ENCODE measurements around the gene WRNIP1.

The WRNIP1 gene

DNA sequence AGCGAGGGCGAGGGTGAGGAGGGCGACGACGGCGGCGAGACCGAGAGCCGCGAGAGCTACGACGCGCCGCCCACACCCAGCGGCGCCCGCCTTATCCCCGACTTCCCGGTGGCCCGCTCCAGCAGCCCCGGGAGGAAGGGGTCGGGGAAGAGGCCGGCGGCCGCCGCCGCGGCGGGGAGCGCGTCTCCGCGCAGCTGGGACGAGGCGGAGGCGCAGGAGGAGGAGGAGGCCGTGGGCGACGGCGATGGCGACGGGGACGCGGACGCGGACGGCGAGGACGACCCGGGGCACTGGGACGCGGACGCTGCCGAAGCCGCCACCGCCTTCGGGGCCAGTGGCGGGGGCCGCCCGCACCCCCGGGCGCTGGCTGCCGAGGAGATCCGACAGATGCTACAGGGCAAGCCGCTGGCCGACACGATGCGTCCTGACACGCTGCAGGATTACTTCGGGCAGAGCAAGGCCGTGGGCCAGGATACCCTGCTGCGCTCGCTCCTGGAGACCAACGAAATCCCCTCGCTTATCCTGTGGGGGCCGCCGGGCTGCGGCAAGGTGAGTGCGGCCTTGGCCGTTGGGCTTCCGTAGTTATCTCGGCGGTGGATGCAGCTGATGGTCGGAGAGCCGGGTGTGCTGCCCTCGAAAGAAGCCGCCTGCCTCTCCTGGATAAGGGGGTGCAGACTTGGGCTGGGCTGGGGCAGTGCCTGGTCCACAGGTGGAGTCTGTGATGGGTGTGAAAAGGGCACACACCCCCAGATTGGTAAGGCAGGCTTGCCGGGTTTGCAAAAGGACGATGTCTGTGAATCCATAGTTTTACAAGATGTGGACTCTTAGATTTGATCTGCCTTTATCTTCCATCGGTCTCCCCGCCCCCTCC lies 938 bp downstream of the WRNIP1 start:
- ChIA-PET CTCF (interaction anchor here (0.6 to 13.8 kb wide), 16 partner anchors 8 to 1169 kb away, joined by 3 to 189 read pairs (median 3); partner anchors contain the start of gene MYLK4), POLR2A (interaction anchor here (0.5 to 1.4 kb wide), 4 partner anchors 8 to 1141 kb away, joined by 3 to 6 read pairs (median 4); no protein-coding TSS in a partner anchor)
- DNase-seq (ENCODE audit: low read depth, low spot score) = no peak
- peak overlapping the region; percentile 83 for H3K4me3 ChIP-seq (ENCODE audit: low read depth, low read length)
- TF ChIP-seq, protein P1, sequence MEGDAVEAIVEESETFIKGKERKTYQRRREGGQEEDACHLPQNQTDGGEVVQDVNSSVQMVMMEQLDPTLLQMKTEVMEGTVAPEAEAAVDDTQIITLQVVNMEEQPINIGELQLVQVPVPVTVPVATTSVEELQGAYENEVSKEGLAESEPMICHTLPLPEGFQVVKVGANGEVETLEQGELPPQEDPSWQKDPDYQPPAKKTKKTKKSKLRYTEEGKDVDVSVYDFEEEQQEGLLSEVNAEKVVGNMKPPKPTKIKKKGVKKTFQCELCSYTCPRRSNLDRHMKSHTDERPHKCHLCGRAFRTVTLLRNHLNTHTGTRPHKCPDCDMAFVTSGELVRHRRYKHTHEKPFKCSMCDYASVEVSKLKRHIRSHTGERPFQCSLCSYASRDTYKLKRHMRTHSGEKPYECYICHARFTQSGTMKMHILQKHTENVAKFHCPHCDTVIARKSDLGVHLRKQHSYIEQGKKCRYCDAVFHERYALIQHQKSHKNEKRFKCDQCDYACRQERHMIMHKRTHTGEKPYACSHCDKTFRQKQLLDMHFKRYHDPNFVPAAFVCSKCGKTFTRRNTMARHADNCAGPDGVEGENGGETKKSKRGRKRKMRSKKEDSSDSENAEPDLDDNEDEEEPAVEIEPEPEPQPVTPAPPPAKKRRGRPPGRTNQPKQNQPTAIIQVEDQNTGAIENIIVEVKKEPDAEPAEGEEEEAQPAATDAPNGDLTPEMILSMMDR (IDR thresholded peaks at IDR 0.05; ENCODE audit: insufficient read depth, low read length, missing control alignments) = no peak

GRCh38 chr6:2766767-2767656 lies 1.8 kb downstream of the WRNIP1 start:
- DNase-seq (ENCODE audit: low read depth, low spot score) = no peak
- ChIA-PET POLR2A (no interaction called here), CTCF (interaction anchor here (0.6 to 13.8 kb wide), 12 partner anchors 9 to 1170 kb away, joined by 3 to 189 read pairs (median 4); partner anchors contain the start of gene MYLK4)
- peak overlapping the region; percentile 83 for H3K4me3 ChIP-seq (ENCODE audit: low read depth, low read length)
- TF ChIP-seq, protein P1 (IDR thresholded peaks at IDR 0.05; ENCODE audit: insufficient read depth, low read length, missing control alignments) = no peak

DNA sequence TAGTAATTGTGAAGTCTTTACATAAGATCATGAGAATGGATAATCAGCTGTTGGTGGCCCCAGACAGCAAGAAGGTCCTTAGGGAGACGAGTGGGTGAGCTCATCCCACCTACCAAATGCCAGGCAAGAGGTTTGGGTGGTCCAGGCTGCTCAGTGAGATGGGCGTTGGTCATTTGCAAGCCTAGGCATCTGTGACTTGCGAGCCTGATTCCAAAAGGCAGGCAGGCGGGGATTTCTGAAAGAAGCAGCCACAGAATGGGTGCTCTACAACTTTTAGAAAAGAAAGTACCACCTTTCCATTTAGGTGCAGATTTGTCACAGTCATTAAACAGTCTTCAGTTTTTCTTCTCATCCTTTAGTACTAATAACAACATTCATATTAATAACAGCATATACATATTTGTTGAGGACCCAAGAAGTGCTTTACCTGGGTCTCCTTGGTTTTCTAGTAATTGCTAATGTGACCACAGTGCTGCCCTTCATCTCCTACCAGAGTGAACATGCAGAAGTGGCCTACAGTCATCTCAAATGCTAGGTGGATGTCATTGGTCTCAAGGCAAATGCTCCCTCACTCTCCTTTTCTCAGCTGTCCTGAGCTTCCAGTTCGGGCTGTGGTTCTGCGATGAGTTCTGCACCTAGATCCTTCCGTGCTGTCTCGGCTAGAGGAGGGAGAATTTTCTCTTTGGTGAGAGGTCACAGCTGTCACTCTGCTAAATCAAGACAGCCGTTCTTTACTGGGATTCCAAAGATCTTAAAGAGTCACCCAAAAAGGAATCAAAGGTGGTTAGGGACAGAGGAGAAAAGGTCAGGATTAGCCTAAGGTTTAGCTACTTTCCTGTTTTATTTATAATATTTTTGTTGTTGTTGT lies 2.7 kb downstream of the WRNIP1 start:
- H3K4me3 ChIP-seq (ENCODE audit: low read depth, low read length) = peak overlapping the region; percentile 83
- TF ChIP-seq, protein P1 (IDR thresholded peaks at IDR 0.05; ENCODE audit: insufficient read depth, low read length, missing control alignments) = no peak
- DNase-seq (ENCODE audit: low read depth, low spot score) = no peak
- CTCF ChIA-PET = interaction anchor here (0.8 to 13.8 kb wide), 14 partner anchors 8 to 1172 kb away, joined by 3 to 189 read pairs (median 4); partner anchors contain the start of gene MYLK4
- POLR2A ChIA-PET = interaction anchor here (1.0 kb wide), 1 partner anchor 74 kb away, joined by 3 read pairs; the partner anchor contains the start of gene SERPINB1

DNA sequence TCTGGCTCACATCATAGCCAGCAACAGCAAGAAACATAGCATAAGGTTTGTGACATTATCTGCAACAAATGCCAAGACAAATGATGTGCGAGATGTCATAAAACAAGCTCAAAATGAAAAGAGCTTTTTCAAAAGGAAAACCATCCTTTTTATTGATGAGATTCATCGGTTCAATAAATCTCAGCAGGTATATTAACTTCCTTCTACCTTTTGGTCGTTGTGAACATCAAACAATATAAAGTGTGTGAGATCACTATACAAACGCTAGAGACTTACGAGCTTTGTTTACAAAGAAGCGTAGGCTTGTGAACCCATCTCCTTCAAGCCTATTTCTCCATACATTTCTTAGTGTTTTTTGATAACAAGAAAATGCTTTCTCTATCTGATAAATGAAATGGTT lies 3.5 kb downstream of the WRNIP1 start:
- TF ChIP-seq, protein P1 (IDR thresholded peaks at IDR 0.05; ENCODE audit: insufficient read depth, low read length, missing control alignments) = no peak
- peak overlapping the region; percentile 13 for H3K4me3 ChIP-seq (ENCODE audit: low read depth, low read length)
- POLR2A ChIA-PET = interaction anchor here (1.0 kb wide), 1 partner anchor 73 kb away, joined by 3 read pairs; the partner anchor contains the start of gene SERPINB1
- CTCF ChIA-PET = interaction anchor here (0.8 to 13.8 kb wide), 13 partner anchors 7 to 1173 kb away, joined by 3 to 189 read pairs (median 4); partner anchors contain the start of gene MYLK4
- DNase-seq (ENCODE audit: low read depth, low spot score) = no peak

DNA sequence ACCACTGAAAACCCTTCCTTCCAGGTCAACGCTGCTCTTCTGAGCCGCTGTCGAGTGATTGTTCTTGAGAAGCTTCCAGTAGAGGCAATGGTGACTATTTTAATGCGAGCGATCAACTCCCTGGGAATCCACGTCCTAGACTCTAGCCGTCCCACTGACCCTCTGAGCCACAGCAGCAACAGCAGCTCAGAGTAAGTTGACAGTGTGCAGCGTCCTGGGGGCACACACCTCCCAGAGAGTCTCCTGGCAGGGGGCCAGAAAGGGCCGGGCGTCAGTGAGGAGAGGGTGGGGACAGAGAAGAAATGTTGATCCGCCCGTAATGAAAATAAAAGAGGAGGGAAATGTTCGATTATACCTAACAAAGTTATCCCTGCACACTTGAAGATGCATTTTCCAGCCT lies 5.0 kb downstream of the WRNIP1 start:
- ChIA-PET POLR2A (no interaction called here), CTCF (interaction anchor here (0.8 to 13.8 kb wide), 6 partner anchors 16 to 88 kb away, joined by 3 to 189 read pairs (median 6); partner anchors contain the start of gene MYLK4)
- DNase-seq (ENCODE audit: low read depth, low spot score) = no peak
- H3K4me3 ChIP-seq (ENCODE audit: low read depth, low read length) = no peak overlapping the region
- TF ChIP-seq, protein P1 (IDR thresholded peaks at IDR 0.05; ENCODE audit: insufficient read depth, low read length, missing control alignments) = no peak

Data from AG04449 (cell line).